ENCODE measurements around the gene OSGEPL1.
"Not testable (repeated sequence)": the region's sequence is repeated elsewhere in the genome, so short reads cannot be mapped to it uniquely, and the experiment has no call there.

OSGEPL1 gene

GRCh38 chr2:189762551-189763298, at the start of gene OSGEPL1:
Gene OSGEPL1, minus strand, starts transcription at chr2:189762792. Its CDS starts 1,152 bp downstream, at chr2:189761640.
- peak; percentile 83 for DNase-seq

GRCh38 chr2:189803431-189803830, 40.8 kb upstream of the OSGEPL1 start:
- no peak for DNase-seq

- DNase-seq = no peak
Measured at GRCh38 chr2:189802396-189802912, 39.9 kb upstream of the OSGEPL1 start.

GRCh38 chr2:189799531-189799930, 36.9 kb upstream of the OSGEPL1 start:
- no peak for DNase-seq

- DNase-seq = no peak
Measured at GRCh38 chr2:189799030-189799331, 36.4 kb upstream of the OSGEPL1 start.

- no peak for DNase-seq
Measured at GRCh38 chr2:189798312-189799029, 35.9 kb upstream of the OSGEPL1 start.

GRCh38 chr2:189797902-189798301, 35.3 kb upstream of the OSGEPL1 start:
- no peak for DNase-seq

GRCh38 chr2:189794310-189794709, 31.7 kb upstream of the OSGEPL1 start:
- DNase-seq = no peak

GRCh38 chr2:189791338-189792042, 28.9 kb upstream of the OSGEPL1 start:
- no peak for DNase-seq

- peak; percentile 83 for DNase-seq
Measured at GRCh38 chr2:189783927-189784867, 21.6 kb upstream of the OSGEPL1 start, which contains the start of the genes ORMDL1 and PMS1. Gene ORMDL1, minus strand, starts transcription at chr2:189784339. Its CDS starts 1,744 bp downstream, at chr2:189782595. Gene PMS1, plus strand, starts transcription at chr2:189784450. Its CDS starts 7,360 bp downstream, at chr2:189791810.

- no peak for DNase-seq
Measured at GRCh38 chr2:189783451-189783926, 20.9 kb upstream of the OSGEPL1 start.

- DNase-seq = no peak
Measured at GRCh38 chr2:189782221-189782671, 19.7 kb upstream of the OSGEPL1 start.

GRCh38 chr2:189772212-189772611, 9.6 kb upstream of the OSGEPL1 start:
- DNase-seq = peak; percentile 28

GRCh38 chr2:189770590-189771322, 8.2 kb upstream of the OSGEPL1 start:
- no peak for DNase-seq

- DNase-seq = no peak
Measured at GRCh38 chr2:189763908-189764661, 1.5 kb upstream of the OSGEPL1 start.

- no peak for DNase-seq
Measured at GRCh38 chr2:189762229-189762550, 402 bp downstream of the OSGEPL1 start.

- DNase-seq = not testable (repeated sequence)
Measured at GRCh38 chr2:189760154-189760553, 2.4 kb downstream of the OSGEPL1 start.

GRCh38 chr2:189756311-189756952, 6.2 kb downstream of the OSGEPL1 start:
- no peak for DNase-seq

GRCh38 chr2:189751080-189751658, 11.4 kb downstream of the OSGEPL1 start:
- no peak for DNase-seq

- DNase-seq = no peak
Measured at GRCh38 chr2:189729430-189729829, 33.2 kb downstream of the OSGEPL1 start.
